ENCODE results near the gene C19orf38. TPM values are rescaled to one million over a fixed set of nuclear protein-coding genes. Genes with fewer than 3 reads are reported as not detected.

C19orf38 gene
- total RNA-seq, 1 experiment from 2014 or later = not detected

- intact Hi-C loops (cut with micrococcal nuclease; ENCODE audit: unreplicated experiment) = no loop called here
- no peak for TF ChIP-seq CTCF (IDR thresholded peaks at IDR 0.05; ENCODE audit: unreplicated experiment)
- CTCF ChIA-PET = no interaction called here
Observed at GRCh38 chr19:10889880-10890279, 41.7 kb downstream of the C19orf38 start.

GRCh38 chr19:10891405-10892086 lies 43.3 kb downstream of the C19orf38 start:
- intact Hi-C loops (cut with micrococcal nuclease; ENCODE audit: unreplicated experiment) = no loop called here
- Mint-ChIP-seq H3K9me3 (ENCODE audit: low read depth, unreplicated experiment) (no peaks in the 10 kb centered on the region), H3K36me3 (ENCODE audit: insufficient read depth, unreplicated experiment) (no peaks in the 10 kb centered on the region), H3K27me3 (ENCODE audit: unreplicated experiment) (no peaks in the 10 kb centered on the region), H3K4me3 (ENCODE audit: low read depth, unreplicated experiment) (no peak overlapping the region), H3K4me1 (ENCODE audit: low read depth, unreplicated experiment) (peaks cover 6% of the 10 kb centered on the region), H3K27ac (ENCODE audit: unreplicated experiment) (no peak overlapping the region)
- CTCF ChIA-PET = no interaction called here
- no peak for DNase-seq
- BruUV-seq (replicated peaks) = no TSS peak
- TF ChIP-seq CTCF (IDR thresholded peaks at IDR 0.05; ENCODE audit: unreplicated experiment) = no peak

More at GRCh38 chr19:10889880-10890279, 41.7 kb downstream of the C19orf38 start:
- no peaks in the 10 kb centered on the region for H3K4me1 Mint-ChIP-seq (ENCODE audit: low read depth, unreplicated experiment)
- BruUV-seq (replicated peaks) = no TSS peak
- H3K9me3 Mint-ChIP-seq (ENCODE audit: low read depth, unreplicated experiment) = no peaks in the 10 kb centered on the region
- no peak for DNase-seq
- no peaks in the 10 kb centered on the region for H3K36me3 Mint-ChIP-seq (ENCODE audit: insufficient read depth, unreplicated experiment)
- no peak overlapping the region for H3K4me3 Mint-ChIP-seq (ENCODE audit: low read depth, unreplicated experiment)
- no peaks in the 10 kb centered on the region for H3K27me3 Mint-ChIP-seq (ENCODE audit: unreplicated experiment)
- H3K27ac Mint-ChIP-seq (ENCODE audit: unreplicated experiment) = no peak overlapping the region

GRCh38 chr19:10892256-10892655 lies 44.0 kb downstream of the C19orf38 start:
- DNase-seq = no peak
- intact Hi-C loops (cut with micrococcal nuclease; ENCODE audit: unreplicated experiment) = no loop called here
- Mint-ChIP-seq H3K4me1 (ENCODE audit: low read depth, unreplicated experiment) (peaks cover 13% of the 10 kb centered on the region), H3K27ac (ENCODE audit: unreplicated experiment) (no peak overlapping the region), H3K36me3 (ENCODE audit: insufficient read depth, unreplicated experiment) (no peaks in the 10 kb centered on the region), H3K27me3 (ENCODE audit: unreplicated experiment) (no peaks in the 10 kb centered on the region), H3K4me3 (ENCODE audit: low read depth, unreplicated experiment) (no peak overlapping the region), H3K9me3 (ENCODE audit: low read depth, unreplicated experiment) (no peaks in the 10 kb centered on the region)
- BruUV-seq (replicated peaks) = no TSS peak
- TF ChIP-seq CTCF (IDR thresholded peaks at IDR 0.05; ENCODE audit: unreplicated experiment) = no peak
- CTCF ChIA-PET = no interaction called here

- no TSS peak for BruUV-seq (replicated peaks)
- CTCF ChIA-PET = no interaction called here
- peaks cover 5% of the 10 kb centered on the region for H3K36me3 Mint-ChIP-seq (ENCODE audit: insufficient read depth, unreplicated experiment)
- no peaks in the 10 kb centered on the region for H3K9me3 Mint-ChIP-seq (ENCODE audit: low read depth, unreplicated experiment)
- intact Hi-C loops (cut with micrococcal nuclease; ENCODE audit: unreplicated experiment) = no loop called here
- no peak for DNase-seq
- no peak overlapping the region for H3K27ac Mint-ChIP-seq (ENCODE audit: unreplicated experiment)
- peaks cover 25% of the 10 kb centered on the region for H3K4me1 Mint-ChIP-seq (ENCODE audit: low read depth, unreplicated experiment)
- no peaks in the 10 kb centered on the region for H3K27me3 Mint-ChIP-seq (ENCODE audit: unreplicated experiment)
- no peak overlapping the region for H3K4me3 Mint-ChIP-seq (ENCODE audit: low read depth, unreplicated experiment)
- no peak for TF ChIP-seq CTCF (IDR thresholded peaks at IDR 0.05; ENCODE audit: unreplicated experiment)
Observed at GRCh38 chr19:10894911-10895213, 46.6 kb downstream of the C19orf38 start.
